Activated CD4-positive, alpha-beta T cell treated with anti-CD3 and anti-CD28 coated beads, Interleukin-2, amount 50 U/mL, for 4 hours (primary cell): ENCODE results near the gene DNAJC4.

Source experiments
- DNase-seq, 2 experiments: peaks; one replicate each; pipeline ENCODE4 v3.0.0-alpha.2; 2020

Gene DNAJC4

GRCh38 chr11:64230171-64230984 lies at the start of gene DNAJC4:
TSS of gene DNAJC4 (plus strand) at chr11:64230548. CDS start at chr11:64230855, 307 bp downstream.
- DNase-seq, result peak; percentile 77 to 79

GRCh38 chr11:64180891-64181290 lies 49.5 kb upstream of the DNAJC4 start:
- DNase-seq, result no peak

GRCh38 chr11:64181506-64182411 lies 48.6 kb upstream of the DNAJC4 start:
- peak in 1 of 2 experiments; percentile 11 for DNase-seq

GRCh38 chr11:64183890-64184289 lies 46.5 kb upstream of the DNAJC4 start:
- no peak for DNase-seq

- DNase-seq, result no peak
Observed at GRCh38 chr11:64185175-64185692, 45.1 kb upstream of the DNAJC4 start.

GRCh38 chr11:64185693-64186491 lies 44.5 kb upstream of the DNAJC4 start, which contains the start of gene STIP1:
TSS of gene STIP1 (plus strand) at chr11:64186171. CDS start at chr11:64186262, 91 bp downstream.
- DNase-seq, result peak; percentile 98

- DNase-seq, result no peak
Observed at GRCh38 chr11:64186492-64187165, 43.7 kb upstream of the DNAJC4 start.

GRCh38 chr11:64192434-64192833 lies 37.9 kb upstream of the DNAJC4 start:
- DNase-seq, result no peak

GRCh38 chr11:64196626-64197025 lies 33.7 kb upstream of the DNAJC4 start:
- DNase-seq, result no peak

- no peak for DNase-seq
Observed at GRCh38 chr11:64198511-64198910, 31.8 kb upstream of the DNAJC4 start.

GRCh38 chr11:64201543-64201942 lies 28.8 kb upstream of the DNAJC4 start:
- DNase-seq, result no peak

GRCh38 chr11:64202992-64203391 lies 27.4 kb upstream of the DNAJC4 start:
- DNase-seq, result no peak

GRCh38 chr11:64203421-64204079 lies 26.8 kb upstream of the DNAJC4 start:
- no peak for DNase-seq

- no peak for DNase-seq
Observed at GRCh38 chr11:64204080-64204440, 26.3 kb upstream of the DNAJC4 start.

- DNase-seq, result peak; percentile 80 to 82
Observed at GRCh38 chr11:64204464-64204989, 25.8 kb upstream of the DNAJC4 start.

- DNase-seq, result peak; percentile 55 to 60
Observed at GRCh38 chr11:64206457-64207255, 23.7 kb upstream of the DNAJC4 start, which contains the start of gene FERMT3. TSS of gene FERMT3 (plus strand) at chr11:64206721. CDS start at chr11:64207365, 644 bp downstream.

GRCh38 chr11:64207256-64208085 lies 22.9 kb upstream of the DNAJC4 start:
- DNase-seq, result peak; percentile 76 to 80

GRCh38 chr11:64208086-64208795 lies 22.1 kb upstream of the DNAJC4 start:
- no peak for DNase-seq
